H1 (cell line): Measurements from ENCODE around the gene TMEM182. TPM values are rescaled to one million over a fixed set of nuclear protein-coding genes. Genes with fewer than 3 reads are reported as not detected.
A peak's percentile ranks its signal among the peaks of the same experiment; 100 is the strongest.

Source experiments
- CTCF ChIA-PET: fragments of 300-600 bp; sonication (Branson Sonifier 250); formaldehyde crosslinking; loops from one replicate; lab custom pipeline; 2021; ENCODE audit not compliant: partially characterized antibody; lab: Charles Lee
- POLR2A ChIA-PET: fragments of 300-600 bp; sonication (Branson Sonifier 250); formaldehyde crosslinking; loops from one replicate; lab custom pipeline; 2021; ENCODE audit warnings: inconsistent platforms; ENCODE audit not compliant: partially characterized antibody; lab: Charles Lee
- DNase-seq, 2 experiments: peaks; one replicate each; pipeline versions ENCODE4 v3.0.0 to v3.0.0-alpha.2; 2010 to 2022; ENCODE audit warnings: low spot score in 2 of 2, low read depth in 1 of 2, mixed read lengths in 1 of 2
- FAIRE-seq: peaks from 2 replicates; lab custom pipeline; 2011; peaks lifted over from hg19 to GRCh38; lab: Jason Lieb, UNC
- H2AFZ ChIP-seq: 2 replicates; pipeline ENCODE4 v1.8.1; 2012; ENCODE audit warnings: low read length, inconsistent platforms
- H2AK5ac ChIP-seq: 2 replicates; pipeline ENCODE4 v1.6.1; 2013; ENCODE audit warnings: low read depth, low read length
- H2BK120ac ChIP-seq: replicated peaks from 2 replicates; pipeline ENCODE3; 2013; ENCODE audit warnings: low read depth, low read length, inconsistent platforms
- H2BK12ac ChIP-seq: 2 replicates; pipeline ENCODE4 v1.6.1; 2013; ENCODE audit warnings: low read depth, low read length
- H2BK15ac ChIP-seq: 2 replicates; pipeline ENCODE4 v1.6.1; 2013; ENCODE audit warnings: low read length
- H2BK20ac ChIP-seq: 2 replicates; pipeline ENCODE4 v1.6.1; 2013; ENCODE audit warnings: low read length
- H2BK5ac ChIP-seq: 2 replicates; pipeline ENCODE4 v1.6.1; 2013; ENCODE audit warnings: low read depth, low read length
- H3K14ac ChIP-seq: 2 replicates; pipeline ENCODE4 v1.6.1; 2013; ENCODE audit warnings: inconsistent platforms; ENCODE audit not compliant: insufficient read length
- H3K18ac ChIP-seq: 2 replicates; pipeline ENCODE4 v1.6.1; 2013; ENCODE audit warnings: low read length; ENCODE audit errors: extremely low read depth
- H3K23ac ChIP-seq: 2 replicates; pipeline ENCODE4 v1.6.1; 2013; ENCODE audit warnings: inconsistent platforms; ENCODE audit not compliant: insufficient read length
- H3K23me2 ChIP-seq: 2 replicates; pipeline ENCODE4 v1.6.1; 2013; ENCODE audit warnings: low read depth, low read length
- H3K27ac ChIP-seq: 2 replicates; pipeline ENCODE4 v1.6.1; 2011; ENCODE audit warnings: low read depth, low read length, inconsistent platforms
- H3K27me3 ChIP-seq, 4 experiments: replicated peaks in 1 of 4; 1 replicate in 1 of 4; 2 replicates in 3 of 4; pipeline versions ENCODE4 v1.6.1 to v1.8.1; 2011 to 2013; ENCODE audit warnings: low read length in 3 of 4, mild to moderate bottlenecking in 3 of 4, inconsistent platforms in 2 of 4, mixed read lengths in 2 of 4, moderate library complexity in 1 of 4; ENCODE audit not compliant: control insufficient read depth in 3 of 4, insufficient read depth in 3 of 4; ENCODE audit errors: extremely low read depth in 1 of 4
- H3K36me3 ChIP-seq, 4 experiments: 2 replicates each; pipeline versions ENCODE4 v1.6.1 to v1.8.1; 2011 to 2013; ENCODE audit warnings: mild to moderate bottlenecking in 4 of 4, low read length in 3 of 4, moderate library complexity in 2 of 4, control low read depth in 1 of 4, inconsistent platforms in 1 of 4; ENCODE audit not compliant: insufficient read depth in 4 of 4, control insufficient read depth in 2 of 4
- H3K4ac ChIP-seq: replicated peaks from 2 replicates; pipeline ENCODE3; 2013; ENCODE audit warnings: low read length, low read depth, mixed read lengths, inconsistent platforms; ENCODE audit not compliant: insufficient read length
- H3K4me1 ChIP-seq, 4 experiments: replicated peaks in 1 of 4; 1 replicate in 1 of 4; 2 replicates in 3 of 4; pipeline versions ENCODE4 v1.6.1 to v1.8.1; 2011 to 2013; ENCODE audit warnings: low read length in 3 of 4, inconsistent platforms in 2 of 4, mixed read lengths in 1 of 4; ENCODE audit not compliant: insufficient read depth in 4 of 4, control insufficient read depth in 3 of 4
- H3K4me2 ChIP-seq, 2 experiments: 2 replicates each; pipeline versions ENCODE4 v1.6.1 to v1.8.1; 2011 to 2013; ENCODE audit warnings: low read depth in 2 of 2, low read length in 2 of 2, control low read depth in 1 of 2, inconsistent platforms in 1 of 2, mild to moderate bottlenecking in 1 of 2; ENCODE audit not compliant: insufficient read depth in 1 of 2
- H3K4me3 ChIP-seq, 4 experiments: fragments of 200-600, 300-600 bp in 1 of 4; sonication (generic), shearing (Covaris generic), sonication (Bioruptor Twin) in 1 of 4; 2 replicates each; pipeline versions ENCODE4 v1.5.1 to v1.8.1; 2011 to 2016; ENCODE audit warnings: low read length in 4 of 4, low read depth in 3 of 4, control low read depth in 2 of 4, inconsistent platforms in 2 of 4, mild to moderate bottlenecking in 2 of 4, mixed read lengths in 1 of 4, moderate library complexity in 1 of 4; ENCODE audit not compliant: insufficient read depth in 2 of 4; ENCODE audit errors: extremely low read depth in 1 of 4
- H3K56ac ChIP-seq: replicated peaks from 2 replicates; pipeline ENCODE3; 2013; ENCODE audit warnings: low read depth, mild to moderate bottlenecking, mixed read lengths, low read length, inconsistent platforms; ENCODE audit not compliant: insufficient read length
- H3K79me1 ChIP-seq: 2 replicates; pipeline ENCODE4 v1.6.1; 2013; ENCODE audit warnings: low read depth, low read length, control low read depth
- H3K79me2 ChIP-seq, 2 experiments: 2 replicates each; pipeline versions ENCODE4 v1.6.1 to v1.8.1; 2012 to 2013; ENCODE audit warnings: low read length in 2 of 2, mild to moderate bottlenecking in 2 of 2, inconsistent platforms in 1 of 2; ENCODE audit not compliant: insufficient read depth in 2 of 2, control insufficient read depth in 1 of 2
- H3K9ac ChIP-seq, 4 experiments: replicated peaks in 1 of 4; 1 replicate in 1 of 4; 2 replicates in 3 of 4; pipeline versions ENCODE4 v1.6.1 to v1.8.1; 2011 to 2013; ENCODE audit warnings: low read depth in 3 of 4, low read length in 3 of 4, control low read depth in 2 of 4, mild to moderate bottlenecking in 2 of 4, moderate library complexity in 2 of 4, inconsistent platforms in 1 of 4; ENCODE audit errors: extremely low read depth in 1 of 4
- H3K9me3 ChIP-seq, 2 experiments: 2 replicates each; pipeline versions ENCODE4 v1.6.1 to v1.8.1; 2012 to 2013; ENCODE audit warnings: mild to moderate bottlenecking in 2 of 2, moderate library complexity in 2 of 2, control low read depth in 1 of 2, inconsistent platforms in 1 of 2, low read depth in 1 of 2, low read length in 1 of 2, mixed read lengths in 1 of 2; ENCODE audit not compliant: insufficient read depth in 2 of 2
- H4K20me1 ChIP-seq, 2 experiments: replicated peaks in 1 of 2; 2 replicates each; pipeline versions ENCODE3 to v1.8.1; 2011 to 2013; ENCODE audit warnings: inconsistent platforms in 2 of 2, low read length in 2 of 2, mild to moderate bottlenecking in 1 of 2; ENCODE audit not compliant: insufficient read depth in 2 of 2, control insufficient read depth in 1 of 2
- H4K5ac ChIP-seq: 2 replicates; pipeline ENCODE4 v1.6.1; 2013; ENCODE audit warnings: low read length, low read depth, mixed read lengths, inconsistent platforms; ENCODE audit not compliant: insufficient read length
- H4K8ac ChIP-seq: 2 replicates; pipeline ENCODE4 v1.8.0; 2013; ENCODE audit warnings: mild to moderate bottlenecking, moderate library complexity, low read length, inconsistent platforms; ENCODE audit not compliant: insufficient read depth; ENCODE audit errors: extremely low read depth
- H4K91ac ChIP-seq: replicated peaks from 2 replicates; pipeline ENCODE3; 2013; ENCODE audit warnings: low read length, mixed read lengths, inconsistent platforms; ENCODE audit not compliant: insufficient read length
- ASH2L ChIP-seq: fragments of 200-600, 300-600 bp; sonication (generic); IDR thresholded peaks from one replicate; pipeline ENCODE4 v1.7.1; 2017; ENCODE audit warnings: low read length
- CBX5 ChIP-seq: fragments of 300-800, 300-1000 bp; sonication (generic); IDR thresholded peaks from 2 replicates; pipeline ENCODE4 v1.7.1; 2016; ENCODE audit warnings: antibody characterized with exemption, low read length, low read depth
- CTCF ChIP-seq, 3 experiments: IDR thresholded peaks; 1 replicate in 2 of 3; 2 replicates in 1 of 3; pipeline versions ENCODE4 v1.5.1 to v1.6.1; 2011; ENCODE audit warnings: low read length in 3 of 3, mild to moderate bottlenecking in 3 of 3, inconsistent platforms in 2 of 3, low read depth in 1 of 3, moderate library complexity in 1 of 3; ENCODE audit not compliant: insufficient read depth in 1 of 3; ENCODE audit errors: control extremely low read depth in 1 of 3
- EGR1 ChIP-seq: IDR thresholded peaks from 2 replicates; pipeline ENCODE4 v1.6.1; 2011; ENCODE audit warnings: low read depth, low read length, borderline replicate concordance
- POLR2AphosphoS5 ChIP-seq: IDR thresholded peaks from 2 replicates; pipeline ENCODE4 v1.6.1; 2011; ENCODE audit warnings: low read depth, low read length
- POU5F1 ChIP-seq: IDR thresholded peaks from 2 replicates; pipeline ENCODE4 v1.6.1; 2011; ENCODE audit warnings: low read depth, mild to moderate bottlenecking, low read length, moderate library complexity
- RNF2 ChIP-seq: fragments of 200-900, 300-1000 bp; sonication (generic); IDR thresholded peaks from 2 replicates; pipeline ENCODE4 v1.7.1; 2016; ENCODE audit warnings: borderline replicate concordance, low read depth, mild to moderate bottlenecking, antibody characterized with exemption, low read length; ENCODE audit not compliant: poor library complexity, severe bottlenecking; ENCODE audit errors: missing control alignments
- SAP30 ChIP-seq: fragments of 300-600 bp; sonication (generic); IDR thresholded peaks from 2 replicates; pipeline ENCODE4 v1.7.1; 2012; ENCODE audit warnings: low read length, moderate library complexity, mild to moderate bottlenecking, inconsistent platforms; ENCODE audit not compliant: insufficient read depth, insufficient replicate concordance
- SIRT6 ChIP-seq: IDR thresholded peaks from one replicate; pipeline ENCODE4 v1.7.1; 2012; ENCODE audit warnings: low read length, inconsistent platforms
- TCF12 ChIP-seq: IDR thresholded peaks from 2 replicates; pipeline ENCODE4 v1.6.1; 2011; ENCODE audit warnings: low read depth, mild to moderate bottlenecking, low read length
- TEAD4 ChIP-seq: IDR thresholded peaks from 2 replicates; pipeline ENCODE4 v1.6.1; 2012; ENCODE audit warnings: low read depth, low read length, inconsistent platforms, mixed read lengths
- WGBS, 2 experiments: shearing (Covaris generic) in 1 of 2; methylation state at CpG; one replicate each; pipeline versions ENCODE4 v1.1.6 to v1.1.7; 2013 to 2015; ENCODE audit warnings: low lambda C conversion rate in 2 of 2, mixed read lengths in 2 of 2, inconsistent platforms in 1 of 2, low coverage in 1 of 2, missing lambda C conversion rate in 1 of 2; ENCODE audit not compliant: insufficient replicate concordance in 2 of 2, insufficient coverage in 1 of 2, insufficient read length in 1 of 2; ENCODE audit errors: extremely low coverage in 1 of 2, missing lambda C conversion rate in 1 of 2; 5-methylcytosine and 5-hydroxymethylcytosine counted together
- polyA plus RNA-seq, 7 experiments: library from polyadenylated mRNA; depleted of rRNA in 3 of 7; stranded (reverse) in 5 of 7; unstranded in 2 of 7; fragments of >200 nt in 5 of 7; fragments of 200-250 nt in 2 of 7; gene quantifications; 1 replicate in 5 of 7; 2 replicates in 1 of 7; 4 replicates in 1 of 7; pipeline versions ENCODE4 v1.2.1 to v1.2.3, GENCODE V29; 2011 to 2013; ENCODE audit warnings: missing spikeins in 2 of 7, mixed read lengths in 2 of 7
- total RNA-seq: library from RNA; stranded (reverse); fragmentation: NEBNext Ultra II Directional; extraction: Animal tissue kit (Norgen Biotek cat#: 25700); gene quantifications from 2 replicates; pipeline ENCODE4 v1.2.1, GENCODE V29; 2021

The TMEM182 gene
- total and polyA plus RNA-seq, 2 of the 8 experiments (the other 6 are each of a cell fraction or from before 2014, with no cell fraction given) = 3.1 to 4.3 TPM

GRCh38 chr2:102806250-102806837 is 44.5 kb downstream of the TMEM182 start:
- POLR2A ChIA-PET = interaction anchor here (0.7 kb wide), 1 partner anchor 187 kb away, joined by 4 read pairs; no protein-coding TSS in a partner anchor
- H2BK12ac ChIP-seq = no peak overlapping the region
- H3K23ac ChIP-seq = no peak overlapping the region
- no peak overlapping the region for H3K14ac ChIP-seq
- WGBS, 2 experiments = 64% methylated on average over 9 of the region's 9 CpGs; no CpG with 5 or more reads in 1 of the 2 experiments
- H2AK5ac ChIP-seq = no peak overlapping the region
- H3K4ac ChIP-seq = no peak overlapping the region
- no peaks in the 10 kb centered on the region for H3K79me2 ChIP-seq
- H3K79me1 ChIP-seq = no peaks in the 10 kb centered on the region
- no peak overlapping the region for H2BK20ac ChIP-seq
- no peaks in the 10 kb centered on the region for H3K27me3 ChIP-seq
- no peak overlapping the region for H4K91ac ChIP-seq
- H3K4me2 ChIP-seq = no peak overlapping the region
- H4K8ac ChIP-seq = no peak overlapping the region
- peak; percentile 31 to 85 for DNase-seq
- H3K36me3 ChIP-seq = peaks cover 0 to 12% (median 4%) of the 10 kb centered on the region in 4 experiments; a peak in 3 of 8 replicates
- no peak overlapping the region for H2BK15ac ChIP-seq
- H2AFZ ChIP-seq = no peak overlapping the region
- H4K20me1 ChIP-seq = no peaks in the 10 kb centered on the region
- no peak overlapping the region for H3K27ac ChIP-seq
- H2BK120ac ChIP-seq = no peak overlapping the region
- H3K9me3 ChIP-seq = peaks cover 21 to 23% of the 10 kb centered on the region in 2 experiments
- no peaks in the 10 kb centered on the region for H3K4me1 ChIP-seq
- no peak overlapping the region for H3K56ac ChIP-seq
- no peak overlapping the region for H4K5ac ChIP-seq
- peak; percentile 97 for FAIRE-seq
- no peak overlapping the region for H3K18ac ChIP-seq
- no peaks in the 10 kb centered on the region for H3K23me2 ChIP-seq
- H3K9ac ChIP-seq = no peak overlapping the region
- CTCF ChIA-PET = interaction anchor here (0.6 to 8.8 kb wide), 25 partner anchors 10 to 354 kb away, joined by 3 to 122 read pairs (median 5); partner anchors contain the start of gene TMEM182
- H2BK5ac ChIP-seq = no peak overlapping the region
- no peak overlapping the region for H3K4me3 ChIP-seq
- TF ChIP-seq TEAD4 = no peak
- TF ChIP-seq POLR2AphosphoS5 = no peak
- TF ChIP-seq SIRT6 = no peak
- no peak for TF ChIP-seq POU5F1
- TF ChIP-seq SAP30 = no peak
- no peak for TF ChIP-seq ASH2L
- no peak for TF ChIP-seq TCF12
- peak; percentile 73 to 90 (median 83) for TF ChIP-seq CTCF (IDR thresholded peaks at IDR 0.05; ENCODE audit: control extremely low read depth in 1 of 3, insufficient read depth in 1 of 3, low read depth in 1 of 3, low read length in 3 of 3)
- no peak for TF ChIP-seq RNF2
- TF ChIP-seq EGR1 = no peak
- no peak for TF ChIP-seq CBX5
